C1 segment of cervical spinal cord (tissue), 14 donors: Measurements from ENCODE around the gene CGB5.

Experiments
- DNase-seq, 14 donors: peaks; one replicate each; lab custom pipeline; 2025; lab: John Stamatoyannopoulos, UW

The CGB5 gene

GRCh38 chr19:49085020-49085867 is 41.6 kb downstream of the CGB5 start, which contains the start of gene SNRNP70:
Gene SNRNP70 (plus strand): TSS chr19:49085451. CDS start chr19:49086415, 964 bp downstream.
- peak; percentile 92 to 99 (median 97) for DNase-seq

GRCh38 chr19:49085868-49086232 is 42.2 kb downstream of the CGB5 start:
- peak in 1 of 14 donors; percentile 39 for DNase-seq

DNA sequence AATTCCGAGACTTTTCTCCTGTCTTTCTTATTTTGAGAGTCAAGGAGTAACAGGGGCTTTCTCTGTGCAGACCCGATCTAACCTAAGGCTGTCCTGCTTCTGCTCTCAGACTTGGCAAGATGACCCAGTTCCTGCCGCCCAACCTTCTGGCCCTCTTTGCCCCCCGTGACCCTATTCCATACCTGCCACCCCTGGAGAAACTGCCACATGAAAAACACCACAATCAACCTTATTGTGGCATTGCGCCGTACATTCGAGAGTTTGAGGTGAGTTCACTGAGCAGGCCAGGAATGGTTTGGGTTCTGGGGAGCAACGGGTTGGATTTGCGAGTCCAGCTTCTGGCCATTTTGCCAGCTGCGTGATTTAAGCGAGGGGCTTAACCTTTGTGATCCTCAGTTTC is 42.6 kb downstream of the CGB5 start:
- DNase-seq, result no peak

GRCh38 chr19:49091391-49092038 is 47.9 kb downstream of the CGB5 start:
- DNase-seq, result no peak

DNA sequence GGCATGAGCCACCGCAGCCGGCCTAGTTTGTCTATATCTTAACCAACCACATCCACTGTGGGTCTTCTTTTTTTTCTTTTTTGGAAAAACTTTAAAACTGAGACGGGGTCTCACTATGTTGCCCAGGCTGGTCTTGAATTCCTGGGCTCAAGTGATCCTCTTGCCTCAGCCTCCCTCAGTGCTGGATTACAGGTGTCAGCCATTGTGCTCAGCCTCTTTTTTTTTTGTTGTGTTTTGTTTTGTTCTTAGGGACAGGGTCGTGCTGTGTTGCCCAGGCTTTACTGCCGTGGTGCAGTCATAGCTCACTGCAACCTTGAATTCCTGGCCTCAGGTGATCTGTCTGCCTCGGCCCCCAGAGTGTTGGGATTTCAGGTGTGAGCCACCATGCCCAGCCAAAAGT is 49.0 kb downstream of the CGB5 start:
- no peak for DNase-seq
